ENCODE data around the gene TGFA. TPM values are rescaled to one million over a fixed set of nuclear protein-coding genes. Genes with fewer than 3 reads are reported as not detected.

The TGFA gene
- total RNA-seq, 2 experiments from 2014 or later = not detected

- Histone ChIP-seq H3K9me2 (ENCODE audit: insufficient read depth, low read length) (no peaks in the 10 kb centered on the region), H4K20me1 (ENCODE audit: insufficient read depth, low read length) (no peaks in the 10 kb centered on the region), H3K9me3 (ENCODE audit: low read length) (no peaks in the 10 kb centered on the region), H2AFZ (ENCODE audit: low read length) (no peak overlapping the region), H3K4me2 (ENCODE audit: low read length) (no peak overlapping the region), H3K79me2 (ENCODE audit: insufficient read depth, low read depth, low read length) (no peaks in the 10 kb centered on the region), H3K4me1 (ENCODE audit: insufficient read depth, low read length, poor library complexity, severe bottlenecking) (no peaks in the 10 kb centered on the region), H3K36me3 (ENCODE audit: insufficient read depth, low read length) (no peaks in the 10 kb centered on the region), H3K27ac (ENCODE audit: low read depth, low read length, poor library complexity, severe bottlenecking) (no peak overlapping the region), H3K4me3 (ENCODE audit: low read depth, low read length, poor library complexity, severe bottlenecking) (no peak overlapping the region)
- POLR2A ChIA-PET = no interaction called here
- intact Hi-C loops (cut with micrococcal nuclease; ENCODE audit: unreplicated experiment) = no loop called here
- TF ChIP-seq EZH2phosphoT487 (IDR thresholded peaks at IDR 0.05; ENCODE audit: borderline replicate concordance, low read depth, low read length) (no peak), CTCF (conservative IDR thresholded peaks at IDR 0.05; ENCODE audit: low read length) (no peak)
- DNase-seq (ENCODE audit: low spot score) = no peak
- BruUV-seq (replicated peaks) = no TSS peak
- CTCF ChIA-PET (ENCODE audit: unreplicated experiment) = no interaction called here
These were observed 121.8 kb downstream of the TGFA start for GRCh38 chr2:70431716-70432347.

GRCh38 chr2:70426341-70426740 lies 127.3 kb downstream of the TGFA start:
- no peak overlapping the region for H3K4me3 ChIP-seq (ENCODE audit: low read depth, low read length, poor library complexity, severe bottlenecking)
- no peak overlapping the region for H2AFZ ChIP-seq (ENCODE audit: low read length)
- H3K4me2 ChIP-seq (ENCODE audit: low read length) = no peak overlapping the region
- BruUV-seq (replicated peaks) = no TSS peak
- intact Hi-C loops (cut with micrococcal nuclease; ENCODE audit: unreplicated experiment) = no loop called here
- H3K9me2 ChIP-seq (ENCODE audit: insufficient read depth, low read length) = no peaks in the 10 kb centered on the region
- no peaks in the 10 kb centered on the region for H4K20me1 ChIP-seq (ENCODE audit: insufficient read depth, low read length)
- POLR2A ChIA-PET = no interaction called here
- H3K36me3 ChIP-seq (ENCODE audit: insufficient read depth, low read length) = no peaks in the 10 kb centered on the region
- no peaks in the 10 kb centered on the region for H3K9me3 ChIP-seq (ENCODE audit: low read length)
- CTCF ChIA-PET (ENCODE audit: unreplicated experiment) = no interaction called here
- no peaks in the 10 kb centered on the region for H3K79me2 ChIP-seq (ENCODE audit: insufficient read depth, low read depth, low read length)
- TF ChIP-seq EZH2phosphoT487 (IDR thresholded peaks at IDR 0.05; ENCODE audit: borderline replicate concordance, low read depth, low read length) (no peak), CTCF (conservative IDR thresholded peaks at IDR 0.05; ENCODE audit: low read length) (no peak)
- no peak for DNase-seq (ENCODE audit: low spot score)
- no peaks in the 10 kb centered on the region for H3K4me1 ChIP-seq (ENCODE audit: insufficient read depth, low read length, poor library complexity, severe bottlenecking)
- H3K27ac ChIP-seq (ENCODE audit: low read depth, low read length, poor library complexity, severe bottlenecking) = no peak overlapping the region

GRCh38 chr2:70425682-70426301 lies 127.8 kb downstream of the TGFA start:
- ChIA-PET POLR2A (no interaction called here), CTCF (ENCODE audit: unreplicated experiment) (no interaction called here)
- no TSS peak for BruUV-seq (replicated peaks)
- H4K20me1 ChIP-seq (ENCODE audit: insufficient read depth, low read length) = no peaks in the 10 kb centered on the region
- H3K27ac ChIP-seq (ENCODE audit: low read depth, low read length, poor library complexity, severe bottlenecking) = no peak overlapping the region
- DNase-seq (ENCODE audit: low spot score) = no peak
- no peaks in the 10 kb centered on the region for H3K79me2 ChIP-seq (ENCODE audit: insufficient read depth, low read depth, low read length)
- H3K4me2 ChIP-seq (ENCODE audit: low read length) = no peak overlapping the region
- H3K36me3 ChIP-seq (ENCODE audit: insufficient read depth, low read length) = no peaks in the 10 kb centered on the region
- intact Hi-C loops (cut with micrococcal nuclease; ENCODE audit: unreplicated experiment) = no loop called here
- H2AFZ ChIP-seq (ENCODE audit: low read length) = no peak overlapping the region
- H3K4me1 ChIP-seq (ENCODE audit: insufficient read depth, low read length, poor library complexity, severe bottlenecking) = no peaks in the 10 kb centered on the region
- TF ChIP-seq CTCF (conservative IDR thresholded peaks at IDR 0.05; ENCODE audit: low read length) (no peak), EZH2phosphoT487 (IDR thresholded peaks at IDR 0.05; ENCODE audit: borderline replicate concordance, low read depth, low read length) (no peak)
- H3K9me3 ChIP-seq (ENCODE audit: low read length) = no peaks in the 10 kb centered on the region
- no peak overlapping the region for H3K4me3 ChIP-seq (ENCODE audit: low read depth, low read length, poor library complexity, severe bottlenecking)
- H3K9me2 ChIP-seq (ENCODE audit: insufficient read depth, low read length) = no peaks in the 10 kb centered on the region
